Right lung (tissue), 5 donors: Measurements from ENCODE around the gene LPAR5. TPM values are rescaled to one million over a fixed set of nuclear protein-coding genes. Genes with fewer than 3 reads are reported as not detected.

ENCODE experiments used
- DNase-seq, 2 donors: peaks; one replicate each; pipeline ENCODE4 v3.0.0-alpha.2; 2013
- polyA plus RNA-seq, 5 donors: library from polyadenylated mRNA; unstranded; fragments of 120-200 nt; gene quantifications; one replicate each; pipeline versions ENCODE4 v1.2.1 to v1.2.3, GENCODE V29; 2013; ENCODE audit warnings: inconsistent platforms in 1 of 5, low replicate concordance in 1 of 5; ENCODE audit not compliant: insufficient read length in 5 of 5, insufficient read depth in 1 of 5

The LPAR5 gene
- polyA plus RNA-seq, 5 donors = 1.3 to 2.1 (median 1.3) TPM

DNA sequence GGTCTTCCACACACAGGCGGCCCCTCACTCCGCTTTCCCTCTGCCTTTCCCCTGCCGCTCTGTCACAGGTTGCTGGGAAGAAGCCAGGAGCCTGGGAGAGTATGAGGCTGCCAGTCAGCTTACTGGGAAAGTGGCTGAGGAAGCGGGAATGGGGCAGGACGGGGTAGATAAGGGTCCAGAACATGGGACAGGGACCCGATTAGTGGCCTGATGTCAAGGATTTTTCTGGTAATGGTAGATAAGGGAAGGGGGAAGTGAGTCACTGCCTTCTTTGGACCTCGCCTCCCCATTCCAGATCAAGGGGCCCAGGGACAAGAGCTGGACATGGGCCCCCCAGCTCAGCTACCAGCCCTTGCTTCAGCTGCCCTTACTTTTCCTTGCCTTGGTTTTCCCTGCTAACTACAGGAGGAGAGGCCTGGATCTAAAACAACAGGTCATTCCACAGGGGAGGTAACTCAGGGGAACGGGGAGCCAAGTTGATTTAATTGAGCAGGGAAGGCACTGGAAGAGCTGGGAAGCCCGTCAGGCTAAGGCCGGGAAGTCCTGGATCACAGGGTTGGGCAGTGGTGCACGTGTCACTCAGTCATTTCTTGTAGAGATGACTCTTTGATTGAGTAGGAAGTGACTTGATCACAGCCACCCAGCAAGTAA is 3.5 kb upstream of the LPAR5 start:
- no peak for DNase-seq

DNA sequence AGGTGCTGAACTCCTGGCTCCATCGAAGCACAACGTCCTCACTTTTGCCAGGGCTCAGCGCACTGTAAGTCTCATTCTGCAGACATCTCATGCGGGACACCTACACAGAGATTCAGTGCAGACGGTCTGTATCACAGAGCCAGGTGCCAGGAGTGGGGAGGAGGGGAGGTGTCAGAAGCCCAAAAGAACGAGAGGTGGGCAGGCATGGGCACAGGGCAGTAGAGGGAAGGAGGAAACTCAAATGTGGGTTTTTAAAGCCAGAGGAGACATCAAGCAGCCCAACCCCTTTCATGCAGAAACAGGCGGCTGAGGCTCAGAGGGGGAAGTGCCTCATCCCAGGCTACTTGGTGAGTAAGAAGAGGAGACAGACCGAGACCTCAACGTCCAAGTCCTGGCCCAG is 2.5 kb upstream of the LPAR5 start:
- no peak for DNase-seq

DNA sequence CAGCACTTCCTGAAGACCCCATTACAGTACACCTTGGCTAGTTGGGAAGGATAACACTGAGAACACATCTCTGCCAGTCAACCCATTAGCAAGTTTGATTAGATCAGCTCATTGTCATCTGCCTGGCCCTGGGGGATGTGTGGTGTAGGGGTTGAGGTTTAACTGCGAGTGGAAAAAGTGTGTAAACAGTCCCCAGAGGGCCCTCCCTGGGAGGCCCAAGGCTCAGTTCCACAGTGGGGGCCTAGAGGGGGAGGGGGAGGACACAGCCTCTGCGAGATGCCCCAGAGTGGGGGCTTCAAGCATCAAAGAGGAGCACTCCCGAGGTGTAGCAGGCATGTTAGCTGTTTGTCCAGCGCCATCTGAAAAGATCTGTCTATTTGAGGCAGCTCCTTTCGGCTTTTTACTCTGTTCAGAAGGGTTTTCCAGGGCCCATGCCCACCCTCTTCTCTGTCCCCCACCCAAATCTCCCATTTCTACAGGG is 344 bp downstream of the LPAR5 start:
- DNase-seq = no peak

DNA sequence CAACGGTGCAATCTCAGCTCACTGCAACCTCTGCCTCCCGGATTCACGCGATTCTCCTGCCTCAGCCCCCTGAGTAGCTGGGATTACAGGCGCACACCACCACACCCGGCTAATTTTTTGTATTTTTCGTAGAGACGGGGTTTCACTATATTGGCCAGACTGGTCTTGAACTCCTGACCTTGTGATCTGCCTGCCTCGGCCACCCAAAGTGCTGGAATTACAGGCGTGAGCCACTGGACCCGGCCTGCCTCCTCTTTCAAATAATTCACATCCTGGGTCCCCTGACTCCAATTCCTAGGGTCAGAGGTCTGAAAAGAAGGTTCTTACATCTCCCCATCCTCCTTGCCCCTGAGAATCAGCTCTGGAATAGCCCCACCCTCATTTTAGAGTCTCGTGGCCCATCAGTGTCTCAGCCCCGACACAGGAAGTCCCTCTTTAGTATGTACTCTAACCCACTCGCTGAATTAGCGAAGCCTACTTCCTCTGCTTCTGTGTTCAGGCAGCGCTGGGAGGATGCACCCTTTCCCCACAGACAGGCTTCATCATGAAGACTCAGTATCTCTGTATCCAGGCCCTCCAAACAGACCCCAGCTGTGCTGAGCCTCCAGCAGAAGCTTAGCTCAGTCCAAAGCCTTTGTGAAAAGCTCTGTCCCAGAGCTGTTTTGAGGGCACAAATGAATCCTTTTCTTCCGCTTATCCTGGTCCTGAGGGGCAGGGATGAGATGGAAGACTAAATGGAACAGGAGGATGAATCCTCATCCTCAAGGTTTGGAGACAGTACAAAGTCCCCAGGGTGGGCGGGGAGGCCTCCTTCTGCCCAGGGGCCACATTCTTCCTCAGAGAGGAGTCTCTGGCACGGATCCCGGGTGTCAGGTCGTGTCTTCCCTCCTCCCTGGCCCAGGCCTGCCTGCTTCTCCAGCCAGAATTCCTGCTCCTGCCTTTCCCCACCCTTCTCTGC is 3.5 kb downstream of the LPAR5 start:
- DNase-seq = no peak

DNA sequence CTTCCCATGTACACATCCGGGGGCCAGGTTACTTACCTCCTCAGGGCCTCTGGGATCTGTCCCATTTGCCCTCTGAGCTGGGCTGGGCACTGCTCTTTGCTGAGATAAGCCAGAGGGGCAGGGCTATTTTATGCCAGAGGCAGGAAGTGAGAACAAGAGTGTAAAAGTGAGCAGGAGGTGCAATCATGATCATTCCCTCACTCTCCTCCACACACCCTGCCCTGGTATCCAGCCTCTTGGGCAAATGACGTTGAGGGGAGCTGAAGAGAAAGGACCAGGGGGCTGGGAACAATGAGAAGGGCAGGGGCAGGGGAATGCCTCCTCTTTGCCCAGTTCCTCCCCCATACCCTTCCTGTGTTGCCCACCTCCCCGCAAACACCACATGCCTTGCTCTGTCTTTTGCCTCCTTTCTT is 4.2 kb downstream of the LPAR5 start:
- no peak for DNase-seq

DNA sequence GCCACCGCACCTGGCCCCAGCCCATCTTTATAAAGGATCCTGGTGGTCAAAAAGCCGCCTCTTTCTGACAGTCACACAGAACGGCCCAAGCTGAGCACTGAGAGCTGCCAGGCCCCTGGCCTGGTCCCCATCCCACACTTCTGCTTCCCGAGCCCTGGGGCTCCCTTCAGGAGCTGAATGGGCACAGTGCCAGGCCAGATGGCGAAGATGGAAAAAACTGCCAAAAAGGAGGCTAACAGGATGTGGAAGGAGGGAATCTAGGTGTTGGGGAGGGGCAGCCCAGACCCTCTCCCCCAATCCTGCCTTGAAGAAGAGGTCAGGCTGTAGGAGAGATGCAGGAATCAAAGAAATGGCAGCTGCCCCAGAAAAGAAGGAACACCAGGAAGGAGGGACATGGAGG is 5.0 kb downstream of the LPAR5 start:
- no peak for DNase-seq

DNA sequence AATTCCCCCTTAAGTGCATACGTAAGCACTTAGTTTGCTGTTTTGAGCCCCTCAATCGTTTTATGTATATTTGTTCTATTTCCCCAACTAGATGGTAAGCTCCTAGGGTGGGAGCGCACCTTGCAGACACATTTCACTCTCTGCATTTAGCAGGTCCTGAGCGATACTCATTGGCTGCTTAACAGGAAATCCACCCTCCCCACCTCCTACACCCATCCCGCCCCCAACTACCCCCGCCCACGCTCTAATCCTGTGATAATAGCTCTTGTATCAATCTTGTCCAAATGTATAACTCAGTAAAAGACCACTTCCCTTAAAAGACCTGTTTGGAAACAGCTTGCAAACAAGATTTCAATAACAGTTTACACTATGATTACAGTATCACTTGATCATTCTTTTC is 8.1 kb downstream of the LPAR5 start:
- DNase-seq = no peak

DNA sequence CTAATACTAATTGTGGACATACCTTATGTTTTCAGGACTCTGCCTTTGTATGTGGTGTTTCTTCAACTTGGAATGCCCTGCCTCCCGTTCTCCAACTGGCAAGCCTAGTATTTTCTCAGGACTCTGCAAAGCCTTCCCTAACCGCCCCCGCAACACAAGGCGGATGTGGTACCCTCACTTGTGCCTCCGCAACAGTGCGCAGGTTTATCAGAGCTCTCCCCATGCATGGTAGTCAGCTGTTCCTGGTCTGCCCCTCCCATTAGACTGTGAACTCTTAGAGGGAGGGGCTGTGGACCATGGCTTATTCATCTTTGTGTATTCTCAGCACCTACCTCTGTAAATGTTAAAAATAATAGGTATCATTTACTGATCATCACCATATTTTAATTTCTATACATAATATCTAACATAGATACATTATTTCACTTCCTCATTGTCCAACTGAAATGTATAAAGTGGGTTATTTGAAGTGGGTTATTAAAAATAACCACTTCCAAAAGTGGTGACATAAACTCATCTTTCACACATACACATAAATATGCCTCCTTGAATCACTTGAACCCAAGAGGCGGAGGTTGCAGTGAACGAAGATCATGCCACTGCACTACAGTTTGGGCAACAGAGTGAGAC is 9.0 kb downstream of the LPAR5 start:
- no peak for DNase-seq

DNA sequence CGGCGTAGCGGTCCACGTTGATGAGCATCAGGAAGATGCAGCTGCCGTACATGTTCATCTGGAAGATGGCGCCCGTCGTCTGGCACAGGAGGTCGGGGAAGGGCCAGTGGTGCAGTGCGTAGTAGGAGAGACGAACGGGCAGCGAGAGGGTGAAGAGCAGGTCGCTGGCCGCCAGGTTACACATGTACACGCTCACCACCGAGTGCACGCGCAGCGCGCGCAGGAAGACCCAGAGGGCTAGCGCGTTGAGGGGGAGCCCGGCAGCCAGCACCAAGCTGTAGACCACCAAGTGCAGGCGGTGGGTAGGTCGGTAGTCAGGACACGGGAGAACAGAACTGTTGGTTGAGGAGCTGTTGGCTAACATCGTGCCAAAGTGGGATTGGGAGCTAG is 14.9 kb downstream of the LPAR5 start:
- no peak for DNase-seq

DNA sequence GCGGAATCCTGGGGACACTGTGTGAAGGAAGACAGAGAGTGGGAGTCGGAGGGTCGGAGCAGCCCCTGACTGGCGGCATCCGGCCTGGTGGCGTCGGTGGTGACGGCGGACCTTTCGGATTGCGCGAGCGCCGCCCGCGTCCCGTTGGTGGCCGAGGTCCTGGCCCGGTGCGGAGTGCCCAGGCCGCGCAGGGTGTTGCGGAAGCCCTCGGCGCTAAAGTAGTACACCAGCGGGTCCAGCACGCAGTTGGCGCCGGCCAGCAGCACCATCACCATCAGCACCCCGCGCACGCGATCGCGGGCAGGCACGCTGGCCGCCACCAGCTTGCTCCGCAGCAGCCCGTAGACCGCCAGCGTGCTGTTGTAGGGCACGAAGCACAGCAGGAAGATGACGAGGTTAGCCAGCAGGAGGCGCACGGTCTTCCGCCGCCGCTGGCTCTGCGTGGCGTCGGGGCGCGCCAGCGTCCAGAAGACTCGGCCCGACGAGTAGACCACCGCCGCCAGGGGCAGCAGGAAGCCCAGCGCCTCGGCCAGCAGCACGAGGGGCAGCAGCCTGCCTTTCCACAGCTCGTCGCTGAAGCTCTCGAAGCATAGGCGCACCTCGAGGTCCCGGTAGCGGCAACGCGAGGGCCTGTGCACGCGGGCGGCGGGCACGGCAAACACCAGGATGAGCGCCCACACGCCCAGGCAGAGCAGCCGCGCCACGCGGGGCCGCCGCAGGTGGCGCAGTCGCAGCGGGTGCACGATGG is 15.4 kb downstream of the LPAR5 start:
- DNase-seq = no peak

DNA sequence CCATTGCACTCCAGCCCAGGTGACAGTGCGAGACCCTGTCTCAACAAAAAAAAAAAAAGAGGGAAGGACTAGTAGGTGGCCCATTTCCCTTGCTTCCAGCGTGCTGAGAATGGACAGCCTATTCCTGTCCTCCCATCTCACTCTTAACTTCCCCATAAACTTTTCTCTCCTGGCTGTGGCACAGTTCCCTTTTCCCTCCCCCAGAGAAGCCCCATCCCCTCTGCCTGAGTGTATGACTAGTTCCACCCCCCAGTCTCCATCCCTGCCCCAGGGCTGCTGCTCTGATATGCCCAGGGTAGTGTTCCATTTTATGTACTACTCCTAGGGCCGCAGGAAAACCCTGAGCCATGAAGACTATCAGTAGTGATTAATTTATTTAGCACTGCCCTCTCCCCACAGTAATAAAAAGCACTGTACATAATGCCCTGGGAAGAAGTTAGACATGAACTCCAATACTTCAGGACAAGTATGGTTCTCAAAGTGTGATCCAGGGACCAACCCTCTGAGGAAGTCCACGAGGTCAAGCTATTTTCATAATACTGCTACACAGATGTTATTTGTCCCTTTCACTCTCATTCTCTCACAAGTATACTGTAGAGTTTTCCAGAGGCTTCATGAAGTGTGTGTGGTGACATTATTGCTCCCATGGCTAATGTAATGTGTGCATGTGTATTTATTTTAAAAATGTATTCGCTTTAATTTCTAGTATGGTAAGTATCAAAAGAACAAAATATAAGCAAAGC is 17.1 kb downstream of the LPAR5 start:
- DNase-seq = peak; percentile 83 to 89

DNA sequence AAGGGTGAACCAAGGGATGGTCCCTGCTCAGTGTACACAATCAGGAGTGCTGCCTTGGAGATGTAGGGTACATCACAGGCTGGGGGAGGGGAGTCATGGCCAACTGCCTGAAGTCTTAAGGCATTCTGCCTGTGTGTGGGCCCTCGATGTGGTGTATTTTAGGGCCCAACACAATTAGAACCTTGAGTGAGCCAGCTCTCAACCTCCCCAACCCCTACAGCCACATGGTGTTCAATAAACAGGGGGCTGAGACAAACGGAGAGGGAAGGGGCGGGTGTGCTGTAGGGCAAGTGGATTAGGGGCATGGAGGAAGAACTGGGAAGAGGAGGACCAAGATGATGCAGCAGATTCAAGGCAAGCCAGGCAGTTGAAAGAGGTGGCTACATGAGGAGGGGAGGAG is 20.0 kb downstream of the LPAR5 start:
- no peak for DNase-seq

DNA sequence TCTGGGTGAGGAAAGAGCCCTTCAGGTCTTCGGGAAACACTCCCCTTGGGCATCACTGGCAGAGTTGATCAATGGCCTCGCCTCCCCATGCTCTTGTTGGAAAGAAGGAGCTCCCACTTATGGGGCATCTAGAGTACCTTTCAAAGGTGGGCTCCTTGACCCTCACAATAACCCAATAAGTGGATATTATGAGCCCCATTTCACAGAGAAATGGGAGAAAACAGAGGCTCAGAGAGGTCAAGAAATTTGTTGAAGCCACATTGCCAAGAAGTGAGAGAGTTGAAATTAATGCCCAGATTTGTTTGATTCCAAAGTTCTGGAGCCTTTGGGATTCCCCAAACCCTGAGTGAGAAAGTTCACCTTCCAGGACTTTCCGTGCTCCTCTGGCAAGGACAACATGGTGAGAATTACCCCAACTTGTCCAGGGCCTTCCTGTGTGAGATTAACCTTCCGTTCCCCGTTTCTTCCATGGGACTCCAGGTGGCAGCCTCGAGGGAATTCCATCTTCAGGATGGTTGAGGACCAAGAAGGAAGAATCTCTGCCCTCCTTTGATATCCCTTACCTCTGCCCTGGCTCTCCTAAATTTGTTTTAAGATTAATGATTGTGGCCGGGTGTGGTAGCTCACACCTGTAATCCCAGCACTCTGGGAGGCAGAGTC is 21.1 kb downstream of the LPAR5 start:
- no peak for DNase-seq

DNA sequence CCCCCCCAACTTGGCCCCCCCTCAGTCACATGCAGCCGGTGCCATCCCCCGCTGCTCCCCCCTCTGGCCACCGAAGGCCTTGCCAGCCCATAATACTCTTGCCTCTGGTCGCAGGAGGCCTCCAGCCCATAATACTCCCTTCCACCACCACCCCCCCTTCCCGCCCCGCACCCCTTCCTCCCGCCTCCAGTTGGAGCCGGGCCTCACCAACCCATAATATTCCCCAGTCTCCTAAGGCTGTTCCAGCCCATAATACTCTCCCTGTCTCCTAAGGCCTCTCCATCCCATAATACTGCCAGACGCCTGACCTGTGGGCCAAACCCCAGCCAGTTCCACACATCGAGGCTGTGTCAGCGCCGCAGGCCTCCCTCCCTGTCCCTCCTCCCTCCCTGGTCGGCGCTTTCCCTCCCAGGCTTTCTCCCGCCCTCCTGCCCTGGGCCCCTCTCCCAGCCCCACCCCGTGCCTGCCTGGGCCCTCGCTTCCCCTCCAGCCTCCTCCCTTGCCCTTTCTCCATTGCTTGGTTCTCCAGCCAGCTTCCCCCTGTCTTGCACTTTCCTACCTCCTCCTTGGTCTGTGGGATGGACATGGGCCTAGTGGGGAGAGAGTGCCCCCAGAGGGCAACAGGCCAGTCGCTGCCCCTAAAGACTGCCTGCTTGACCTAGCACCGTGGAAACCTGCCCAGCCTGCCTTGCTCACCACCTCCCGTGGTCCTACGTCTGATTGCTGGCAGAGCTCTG is 21.8 kb downstream of the LPAR5 start:
- DNase-seq = peak; percentile 97 to 98

DNA sequence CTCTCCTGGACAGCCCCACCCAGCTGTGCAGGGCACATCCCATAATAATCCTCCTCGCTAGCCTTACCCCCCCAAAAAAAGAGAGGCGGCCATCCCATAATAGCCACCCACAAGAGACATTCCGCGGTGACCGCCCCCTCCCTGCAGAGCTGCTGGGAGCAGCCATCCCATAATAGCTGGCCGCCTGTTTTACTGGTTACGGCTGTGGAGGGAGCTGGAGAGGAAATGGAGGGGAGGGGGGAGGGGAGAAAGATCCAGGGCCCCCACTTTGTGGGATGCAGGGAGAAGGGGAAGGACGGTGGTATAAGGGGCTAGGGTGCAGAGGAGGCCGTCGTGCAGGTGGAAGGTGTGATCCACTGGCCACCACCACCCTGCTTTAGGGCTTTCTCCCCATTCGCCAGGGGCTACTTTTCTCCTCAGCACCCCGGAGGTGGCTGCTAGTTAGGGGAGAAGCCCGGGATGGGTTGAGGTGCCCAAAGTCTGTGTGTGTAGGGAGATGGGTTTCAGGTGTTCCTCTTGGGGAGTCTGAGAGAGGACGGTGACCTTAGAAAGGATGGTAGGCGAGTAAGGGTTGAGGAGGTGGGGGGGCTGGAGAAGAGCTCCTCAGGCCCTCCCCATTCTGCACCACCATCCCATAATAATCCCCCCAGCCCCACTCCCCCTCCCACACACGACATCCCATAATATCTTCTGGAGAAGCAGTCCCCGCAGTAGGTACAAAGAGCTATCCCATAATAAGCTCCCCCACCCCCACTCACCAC is 22.6 kb downstream of the LPAR5 start:
- peak; percentile 88 for DNase-seq

DNA sequence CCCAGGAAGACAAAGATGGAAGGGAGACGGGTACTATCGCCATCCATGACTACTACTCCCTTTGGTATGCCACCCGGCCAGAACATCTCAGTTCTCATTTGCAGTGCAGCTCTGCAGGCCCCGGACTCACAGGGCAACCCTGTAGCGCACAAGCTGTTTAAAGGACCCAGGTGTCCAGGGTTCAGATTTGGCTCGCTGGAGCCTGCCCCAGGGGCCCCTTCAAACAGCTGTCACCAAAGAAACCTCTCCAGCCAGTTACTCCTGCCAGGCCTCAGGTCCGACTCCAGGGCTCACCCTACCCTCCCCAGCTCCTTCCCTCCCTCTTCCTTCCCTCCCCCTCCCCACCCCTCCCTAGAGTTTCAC is 23.1 kb downstream of the LPAR5 start:
- DNase-seq = no peak

DNA sequence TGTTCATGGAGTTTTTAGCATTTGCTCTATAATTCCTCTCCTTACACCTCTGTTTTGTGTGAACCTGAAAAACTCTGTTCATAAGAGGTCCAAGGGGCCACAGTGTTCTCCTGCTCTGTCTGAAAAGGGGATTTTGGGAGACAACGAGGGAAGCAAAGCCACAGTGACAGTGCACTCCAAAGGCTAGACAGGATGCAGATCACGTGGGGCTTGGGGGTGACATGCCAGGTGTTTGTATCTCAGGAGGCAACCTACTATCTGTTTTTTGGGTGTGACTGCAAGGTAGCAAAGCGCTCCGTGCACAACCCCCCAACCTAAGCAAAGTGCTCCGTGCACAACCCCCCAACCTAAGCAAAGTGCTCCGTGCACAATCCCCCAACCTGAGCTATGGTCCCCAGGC is 23.5 kb downstream of the LPAR5 start:
- no peak for DNase-seq

DNA sequence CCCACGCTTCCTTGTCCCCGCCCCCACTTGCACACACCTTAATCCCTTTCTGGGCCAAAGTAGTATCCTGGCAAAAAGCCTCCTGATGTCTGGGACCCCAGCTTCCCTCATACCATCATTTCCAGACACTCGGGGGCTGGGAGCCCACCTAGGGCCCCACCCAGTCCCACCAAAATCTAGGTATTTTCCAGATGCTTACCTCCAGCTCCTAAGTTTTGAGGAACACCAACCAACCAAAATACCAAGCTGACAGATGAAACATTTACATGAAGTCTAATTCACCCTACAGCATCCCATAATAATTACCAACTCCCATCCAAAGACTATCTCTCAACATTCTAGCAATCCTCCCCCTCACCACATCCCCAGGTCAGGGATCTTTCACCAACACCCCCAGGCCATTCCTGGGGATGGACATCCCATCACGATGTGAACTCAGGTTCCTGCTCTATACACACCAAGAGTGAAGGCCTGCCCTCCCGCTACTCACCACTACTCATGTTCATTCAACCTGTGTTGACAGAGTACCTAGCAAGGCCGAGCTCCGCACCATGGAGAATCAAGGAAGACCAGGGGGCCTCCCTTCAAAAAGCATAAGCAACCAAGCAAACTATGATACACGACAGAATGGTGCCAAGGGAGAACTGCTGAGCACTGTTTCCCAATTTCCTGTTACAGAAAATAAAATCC is 27.0 kb downstream of the LPAR5 start:
- no peak for DNase-seq
